ENCODE measurements around the gene VWA3B.
"Not testable (repeated sequence)": the region's sequence is repeated elsewhere in the genome, so short reads cannot be mapped to it uniquely, and the experiment has no call there.

The VWA3B gene

DNA sequence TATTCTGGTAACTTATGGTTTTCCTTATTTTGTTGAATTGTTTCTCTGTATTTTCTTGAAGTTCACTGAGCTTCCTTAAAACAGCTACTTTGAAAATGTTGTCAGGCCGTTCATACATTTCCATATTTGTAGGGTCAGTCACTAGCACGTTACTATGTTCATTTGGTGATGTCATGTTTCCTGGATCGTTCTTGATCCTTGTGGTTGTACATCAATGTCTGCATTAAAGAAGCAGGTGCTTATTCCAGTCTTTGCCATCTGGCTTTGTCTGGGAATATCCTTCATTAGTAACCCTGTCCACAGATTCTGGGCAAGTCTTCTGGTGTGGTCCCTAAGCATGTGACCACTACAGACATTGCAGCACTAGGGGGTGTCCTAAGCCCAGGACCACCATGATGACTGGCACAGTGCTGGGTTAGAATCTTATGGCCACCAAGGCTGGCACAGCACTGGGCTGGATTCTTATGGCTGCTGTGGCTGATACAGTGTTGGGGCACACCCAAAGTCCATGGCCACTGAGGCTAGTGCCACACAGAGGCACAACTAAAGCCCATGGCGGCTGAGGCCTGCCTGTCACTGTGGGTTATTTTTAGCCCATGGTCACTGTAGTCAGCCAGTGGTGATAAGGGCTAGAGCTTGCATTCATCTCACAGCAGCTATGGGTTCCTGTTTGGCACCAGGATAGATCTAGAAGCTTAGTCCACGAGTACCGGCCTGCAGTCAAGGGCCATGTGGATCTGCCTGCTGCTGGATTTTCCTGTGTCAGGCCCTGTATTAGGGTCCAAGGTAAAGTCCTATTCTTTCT, 13.2 kb downstream of the VWA3B start:
- Histone ChIP-seq H3K27me3 (no peaks in the 10 kb centered on the region), H3K4me1 (ENCODE audit: control insufficient read depth in 1 of 2, insufficient read depth in 1 of 2, low read depth in 1 of 2, low read length in 1 of 2) (no peaks in the 10 kb centered on the region), H3K4me3 (ENCODE audit: low read depth in 1 of 2, low read length in 1 of 2) (no peak overlapping the region), H3K27ac (no peak overlapping the region), H3K9me3 (peaks cover 6% of the 10 kb centered on the region), H3K36me3 (no peaks in the 10 kb centered on the region)
- TF ChIP-seq, protein P1, sequence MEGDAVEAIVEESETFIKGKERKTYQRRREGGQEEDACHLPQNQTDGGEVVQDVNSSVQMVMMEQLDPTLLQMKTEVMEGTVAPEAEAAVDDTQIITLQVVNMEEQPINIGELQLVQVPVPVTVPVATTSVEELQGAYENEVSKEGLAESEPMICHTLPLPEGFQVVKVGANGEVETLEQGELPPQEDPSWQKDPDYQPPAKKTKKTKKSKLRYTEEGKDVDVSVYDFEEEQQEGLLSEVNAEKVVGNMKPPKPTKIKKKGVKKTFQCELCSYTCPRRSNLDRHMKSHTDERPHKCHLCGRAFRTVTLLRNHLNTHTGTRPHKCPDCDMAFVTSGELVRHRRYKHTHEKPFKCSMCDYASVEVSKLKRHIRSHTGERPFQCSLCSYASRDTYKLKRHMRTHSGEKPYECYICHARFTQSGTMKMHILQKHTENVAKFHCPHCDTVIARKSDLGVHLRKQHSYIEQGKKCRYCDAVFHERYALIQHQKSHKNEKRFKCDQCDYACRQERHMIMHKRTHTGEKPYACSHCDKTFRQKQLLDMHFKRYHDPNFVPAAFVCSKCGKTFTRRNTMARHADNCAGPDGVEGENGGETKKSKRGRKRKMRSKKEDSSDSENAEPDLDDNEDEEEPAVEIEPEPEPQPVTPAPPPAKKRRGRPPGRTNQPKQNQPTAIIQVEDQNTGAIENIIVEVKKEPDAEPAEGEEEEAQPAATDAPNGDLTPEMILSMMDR (IDR thresholded peaks at IDR 0.05): no peak

DNA sequence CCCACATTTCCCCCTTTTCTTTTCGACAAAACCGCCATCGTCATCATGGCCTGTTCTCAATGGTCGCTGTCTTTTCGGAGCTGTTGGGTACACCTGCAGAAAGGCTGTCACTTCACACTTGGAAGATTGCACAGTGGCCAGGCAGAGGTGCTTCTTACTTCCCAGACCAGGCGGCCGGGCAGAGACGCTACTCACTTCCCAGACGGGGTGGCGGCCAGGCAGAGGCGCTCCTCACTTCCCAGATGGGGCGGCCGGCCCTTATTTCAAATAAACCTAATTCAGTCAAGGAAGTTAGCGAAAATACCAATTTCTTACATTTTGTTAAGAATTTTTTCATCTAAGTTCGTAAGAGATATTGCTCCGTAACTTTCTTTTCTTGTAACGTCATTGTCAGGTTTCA, 15.3 kb downstream of the VWA3B start:
- not testable (repeated sequence) for H3K4me3 ChIP-seq (ENCODE audit: low read depth in 1 of 2, low read length in 1 of 2); H3K4me1 ChIP-seq (ENCODE audit: control insufficient read depth in 1 of 2, insufficient read depth in 1 of 2, low read depth in 1 of 2, low read length in 1 of 2); H3K27me3 ChIP-seq; H3K9me3 ChIP-seq; H3K36me3 ChIP-seq; H3K27ac ChIP-seq

GRCh38 chr2:98102878-98103277, 15.9 kb downstream of the VWA3B start:
- no peak overlapping the region for H3K4me3 ChIP-seq (ENCODE audit: low read depth in 1 of 2, low read length in 1 of 2)
- H3K4me1 ChIP-seq (ENCODE audit: control insufficient read depth in 1 of 2, insufficient read depth in 1 of 2, low read depth in 1 of 2, low read length in 1 of 2): no peaks in the 10 kb centered on the region
- H3K9me3 ChIP-seq: peaks cover 6% of the 10 kb centered on the region
- H3K27me3 ChIP-seq: no peaks in the 10 kb centered on the region
- TF ChIP-seq, protein P1 (IDR thresholded peaks at IDR 0.05): no peak
- no peaks in the 10 kb centered on the region for H3K36me3 ChIP-seq
- no peak overlapping the region for H3K27ac ChIP-seq

GRCh38 chr2:98108110-98108509, 21.1 kb downstream of the VWA3B start:
- Histone ChIP-seq H3K4me1 (ENCODE audit: control insufficient read depth in 1 of 2, insufficient read depth in 1 of 2, low read depth in 1 of 2, low read length in 1 of 2) (no peaks in the 10 kb centered on the region), H3K27me3 (no peaks in the 10 kb centered on the region), H3K27ac (no peak overlapping the region), H3K36me3 (no peaks in the 10 kb centered on the region), H3K9me3 (no peaks in the 10 kb centered on the region), H3K4me3 (ENCODE audit: low read depth in 1 of 2, low read length in 1 of 2) (no peak overlapping the region)
- TF ChIP-seq, protein P1 (IDR thresholded peaks at IDR 0.05): no peak

- Histone ChIP-seq H3K9me3 (no peaks in the 10 kb centered on the region), H3K36me3 (no peaks in the 10 kb centered on the region), H3K4me3 (ENCODE audit: low read depth in 1 of 2, low read length in 1 of 2) (no peak overlapping the region), H3K27me3 (no peaks in the 10 kb centered on the region), H3K4me1 (ENCODE audit: control insufficient read depth in 1 of 2, insufficient read depth in 1 of 2, low read depth in 1 of 2, low read length in 1 of 2) (no peaks in the 10 kb centered on the region), H3K27ac (no peak overlapping the region)
- TF ChIP-seq, protein P1 (IDR thresholded peaks at IDR 0.05): no peak
These were observed 23.8 kb downstream of the VWA3B start for GRCh38 chr2:98110741-98111140.

DNA sequence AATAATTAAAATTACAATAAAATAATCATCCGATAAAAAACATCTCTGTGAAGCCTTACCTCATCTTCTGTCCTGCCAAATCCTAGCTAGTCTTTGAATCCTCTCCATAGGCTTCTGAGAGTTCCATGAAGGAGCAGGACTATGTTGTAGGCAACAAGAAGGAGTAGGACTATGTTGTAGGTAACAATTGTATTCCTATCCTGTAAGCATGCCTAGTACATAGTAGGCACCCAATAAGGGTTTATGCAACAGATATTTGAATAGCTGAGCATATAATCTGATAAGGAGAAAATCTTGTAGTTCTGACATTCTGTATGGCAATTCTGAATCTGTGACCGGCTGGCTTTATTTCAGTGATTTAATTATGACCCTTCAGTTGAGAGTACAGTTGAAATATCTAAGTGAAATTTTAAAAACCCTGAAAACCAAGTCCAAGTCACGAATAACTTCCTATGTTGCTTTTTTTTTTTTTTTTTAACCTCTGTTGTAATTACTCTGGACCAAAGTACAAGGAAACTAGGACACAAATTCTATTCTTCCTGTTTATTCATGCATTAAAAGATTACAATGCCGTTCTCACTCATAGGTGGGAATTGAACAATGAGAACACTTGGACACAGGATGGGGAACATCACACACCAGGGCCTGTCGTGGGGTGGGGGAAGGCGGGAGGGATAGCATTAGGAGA, 27.8 kb downstream of the VWA3B start:
- no peaks in the 10 kb centered on the region for H3K27me3 ChIP-seq
- no peaks in the 10 kb centered on the region for H3K36me3 ChIP-seq
- TF ChIP-seq, protein P1 (IDR thresholded peaks at IDR 0.05): no peak
- no peak overlapping the region for H3K27ac ChIP-seq
- H3K9me3 ChIP-seq: no peaks in the 10 kb centered on the region
- H3K4me1 ChIP-seq (ENCODE audit: control insufficient read depth in 1 of 2, insufficient read depth in 1 of 2, low read depth in 1 of 2, low read length in 1 of 2): no peaks in the 10 kb centered on the region
- no peak overlapping the region for H3K4me3 ChIP-seq (ENCODE audit: low read depth in 1 of 2, low read length in 1 of 2)

Measured in neutrophil (primary cell).